Measurements from ENCODE around the gene AVPR2.

AVPR2 gene

DNA sequence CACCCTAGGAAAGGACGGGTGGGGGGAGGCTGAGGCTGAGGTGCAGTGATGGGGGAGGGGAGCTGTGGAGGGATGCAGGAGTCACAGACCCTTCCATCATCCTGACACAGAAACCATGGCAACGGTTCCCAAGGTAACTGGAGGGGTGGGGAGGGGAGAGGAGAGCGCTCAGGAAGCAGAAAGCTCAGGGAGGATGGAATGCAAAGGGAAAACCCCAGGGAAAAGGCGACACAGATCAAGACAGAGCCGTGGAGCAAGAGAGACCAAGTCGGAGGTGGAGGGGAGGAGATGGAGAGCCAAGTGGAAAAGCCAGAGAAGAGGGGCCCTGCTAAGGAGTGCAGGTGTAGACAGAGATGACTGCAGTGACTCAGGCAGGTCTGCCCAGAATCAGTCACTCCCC, 33.0 kb upstream of the AVPR2 start:
- DNase-seq, result no peak

- DNase-seq, result no peak
Measured at GRCh38 chrX:153871946-153872878, 32.3 kb upstream of the AVPR2 start.

DNA sequence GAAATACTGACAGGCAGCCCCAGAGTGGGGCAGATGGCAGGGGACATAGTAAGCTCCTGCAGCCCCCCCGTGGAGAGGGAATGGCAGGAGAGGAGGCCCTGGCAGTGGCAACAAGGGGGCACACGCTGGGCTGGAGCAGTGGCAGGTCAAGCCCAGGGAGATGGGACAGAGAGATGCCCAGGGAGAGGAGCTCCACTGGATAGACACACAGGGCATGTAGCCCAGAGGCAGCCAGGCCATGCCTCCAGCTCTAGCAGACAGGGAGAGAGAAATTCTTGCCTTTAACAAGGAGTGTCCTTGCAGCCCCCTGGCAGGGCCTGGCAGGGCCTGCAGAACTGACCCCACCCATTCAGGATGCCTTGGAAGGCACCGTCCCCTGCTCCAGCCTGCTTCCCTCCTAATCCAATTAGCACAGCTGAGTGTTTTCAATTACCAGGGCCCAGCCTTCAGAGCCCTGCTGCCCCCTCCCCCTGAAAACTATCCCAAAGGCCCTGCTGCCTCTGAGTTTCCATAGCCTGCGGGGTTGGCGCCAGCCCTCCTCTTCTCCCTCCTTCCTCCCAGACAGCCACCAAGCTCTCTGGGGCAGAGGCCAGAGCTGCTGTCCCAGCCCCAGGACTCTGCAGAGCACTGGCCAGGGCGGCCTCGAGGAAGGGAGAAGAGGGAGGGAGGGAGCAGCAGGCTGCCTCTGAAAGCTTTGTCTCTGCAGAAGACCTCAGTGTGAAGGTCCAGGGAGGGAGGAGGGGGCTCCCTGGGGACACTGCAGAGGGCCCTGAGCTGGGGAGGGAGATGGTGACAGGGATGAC, 31.0 kb upstream of the AVPR2 start:
- no peak for DNase-seq

GRCh38 chrX:153874085-153874365, 30.4 kb upstream of the AVPR2 start:
- no peak for DNase-seq

GRCh38 chrX:153874366-153875125, 29.9 kb upstream of the AVPR2 start:
- no peak for DNase-seq

- DNase-seq, result peak; percentile 33 to 61 (median 43)
Measured at GRCh38 chrX:153875391-153876111, 28.9 kb upstream of the AVPR2 start.

DNA sequence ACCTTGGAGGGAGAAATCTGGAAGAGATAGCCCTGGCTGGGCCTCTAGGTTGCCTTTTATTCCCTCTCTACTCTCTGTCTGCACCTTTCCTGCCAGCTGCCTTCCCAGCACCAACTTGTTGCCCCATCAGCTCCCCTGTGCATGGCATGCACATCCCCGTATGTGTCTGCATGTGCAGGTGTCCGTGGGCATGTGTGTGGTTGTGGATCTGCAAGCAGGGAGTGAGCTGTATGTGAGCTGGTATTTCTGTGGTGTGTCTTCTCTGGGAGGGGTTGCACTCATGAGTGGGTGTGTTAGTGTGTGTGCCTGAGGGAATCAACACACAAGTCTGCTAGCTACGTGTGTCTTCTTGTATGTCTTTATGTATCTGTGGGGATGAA, 28.4 kb upstream of the AVPR2 start:
- no peak for DNase-seq

- no peak for DNase-seq
Measured at GRCh38 chrX:153877571-153878261, 26.8 kb upstream of the AVPR2 start.

GRCh38 chrX:153878345-153878744, 26.1 kb upstream of the AVPR2 start:
- no peak for DNase-seq

DNA sequence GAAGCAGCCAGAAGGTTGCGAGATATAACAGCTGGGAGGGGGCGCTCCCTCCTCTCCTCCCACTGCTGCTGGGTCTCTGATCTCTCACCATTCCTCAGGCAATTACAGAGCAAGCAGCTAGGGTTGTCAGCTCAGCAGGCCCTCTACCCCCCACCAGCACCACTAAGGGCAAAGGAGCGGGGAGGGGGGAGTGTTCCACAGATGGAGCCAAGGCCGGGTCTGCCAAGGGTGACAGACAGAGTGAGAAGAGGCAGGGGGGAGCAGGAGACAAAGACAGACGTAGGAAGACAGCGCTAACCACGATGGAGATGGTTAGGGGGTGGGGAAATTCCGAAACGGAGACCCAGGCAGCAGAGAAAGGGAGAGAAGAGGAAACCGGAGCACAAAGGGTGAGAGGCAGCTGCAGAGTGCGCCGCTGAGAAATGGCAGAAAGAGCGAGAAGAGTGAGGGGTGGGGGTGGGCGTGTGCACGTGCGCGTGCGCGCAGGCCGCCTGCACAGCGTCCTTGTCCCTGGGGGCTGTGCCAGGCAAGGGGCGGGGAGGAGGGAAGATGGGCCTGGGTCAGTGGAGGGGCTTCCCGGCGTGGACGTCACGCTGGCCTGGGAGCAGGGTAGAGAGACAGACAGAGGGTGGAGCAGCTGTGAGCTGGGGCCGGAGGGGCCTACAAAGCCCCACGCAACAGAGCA, 25.4 kb upstream of the AVPR2 start:
- DNase-seq, result peak in 1 of 5 experiments; percentile 17

GRCh38 chrX:153879741-153880439, 24.6 kb upstream of the AVPR2 start:
- no peak for DNase-seq

DNA sequence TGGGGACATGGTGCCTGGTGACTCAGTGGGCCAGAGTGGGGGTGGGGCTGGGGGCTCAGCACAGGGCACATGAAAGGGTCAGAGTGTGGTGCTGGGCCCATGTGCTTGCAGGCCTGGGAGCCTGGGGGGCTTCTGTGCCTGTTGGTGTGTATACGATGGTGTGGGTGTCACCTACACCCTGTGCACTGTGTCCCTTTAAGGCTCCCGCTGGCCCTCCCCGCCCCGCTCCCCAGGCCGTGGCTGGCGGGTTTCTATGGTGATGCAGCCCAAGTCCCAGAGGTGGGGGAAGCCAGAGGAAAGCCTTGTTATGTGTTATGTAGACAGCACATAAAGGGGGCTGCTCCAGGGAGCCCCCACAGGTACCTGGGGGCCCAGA, 24.0 kb upstream of the AVPR2 start:
- no peak for DNase-seq

DNA sequence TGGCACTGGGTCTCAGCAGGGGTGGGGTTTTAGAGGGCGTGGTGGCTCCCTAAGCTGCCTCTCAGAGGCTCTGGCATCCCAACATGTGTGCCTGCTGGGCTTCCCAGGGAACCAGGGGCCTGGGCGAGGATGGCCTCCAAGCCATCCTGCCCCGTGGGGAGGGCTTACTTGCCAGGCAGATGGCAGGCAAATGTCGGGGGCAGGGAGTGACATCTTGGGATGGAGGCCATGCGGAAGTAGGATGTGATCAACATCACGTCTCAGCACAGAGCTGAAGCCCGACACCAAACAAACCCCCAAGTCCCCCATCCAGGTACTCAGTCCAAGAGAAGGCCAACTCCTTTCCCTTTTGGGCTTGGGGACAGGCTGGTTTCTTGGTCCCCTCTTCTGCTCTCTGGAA, 23.2 kb upstream of the AVPR2 start:
- no peak for DNase-seq

DNA sequence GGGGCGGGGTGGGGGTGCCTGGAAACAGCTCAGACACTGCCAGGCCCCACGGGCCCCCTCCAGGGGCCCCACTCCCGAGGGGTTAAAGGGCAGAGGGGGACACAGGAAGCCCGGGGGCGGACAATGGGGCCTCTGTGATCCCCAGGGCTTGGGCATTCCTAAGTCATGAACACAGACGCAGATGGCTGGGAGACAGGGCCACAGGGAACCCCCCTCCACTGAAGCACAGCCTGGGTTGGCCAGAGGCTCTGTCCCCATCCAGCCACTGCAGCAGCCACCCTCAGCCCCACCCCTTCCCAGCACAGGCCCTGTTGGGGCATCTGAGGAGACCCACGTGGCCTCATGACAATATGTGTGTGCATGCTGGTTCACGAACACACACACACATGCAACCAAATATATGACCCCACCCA, 22.4 kb upstream of the AVPR2 start:
- DNase-seq, result no peak

- no peak for DNase-seq
Measured at GRCh38 chrX:153882557-153882956, 21.9 kb upstream of the AVPR2 start.

DNA sequence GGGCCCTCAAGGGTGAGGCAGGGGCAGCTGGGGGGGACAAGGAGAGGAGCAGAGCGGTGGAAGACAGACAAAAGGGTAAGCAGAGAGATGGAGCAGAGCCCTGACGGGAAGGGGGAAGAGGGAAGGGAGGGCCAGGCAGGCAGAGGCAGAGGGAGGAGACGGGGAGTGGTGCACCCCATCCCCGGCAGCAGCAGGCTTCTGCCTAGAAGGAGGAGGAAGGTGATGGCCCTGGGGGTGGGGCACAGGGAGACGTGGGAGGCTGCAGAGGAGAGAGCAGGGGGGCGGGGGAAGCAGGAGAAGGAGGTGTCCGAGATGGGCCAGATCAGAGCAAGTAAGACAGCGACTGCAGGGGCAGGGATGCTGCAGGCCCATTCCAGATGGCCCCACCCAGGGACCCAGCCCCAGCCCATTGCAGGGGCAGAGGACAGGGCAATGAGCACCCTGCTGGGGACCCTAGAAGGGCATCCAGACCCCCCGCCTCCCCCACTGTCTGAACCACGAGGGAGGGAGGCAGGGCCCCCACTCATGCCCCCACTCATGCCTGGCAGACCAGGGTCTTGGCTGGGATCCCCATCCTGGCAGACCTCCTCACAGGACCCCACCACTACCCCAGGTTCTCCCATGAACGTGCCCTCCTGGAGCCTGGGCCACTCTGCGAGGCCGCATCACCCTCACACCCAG, 21.2 kb upstream of the AVPR2 start:
- DNase-seq, result no peak

- no peak for DNase-seq
Measured at GRCh38 chrX:153884136-153884535, 20.3 kb upstream of the AVPR2 start.

DNA sequence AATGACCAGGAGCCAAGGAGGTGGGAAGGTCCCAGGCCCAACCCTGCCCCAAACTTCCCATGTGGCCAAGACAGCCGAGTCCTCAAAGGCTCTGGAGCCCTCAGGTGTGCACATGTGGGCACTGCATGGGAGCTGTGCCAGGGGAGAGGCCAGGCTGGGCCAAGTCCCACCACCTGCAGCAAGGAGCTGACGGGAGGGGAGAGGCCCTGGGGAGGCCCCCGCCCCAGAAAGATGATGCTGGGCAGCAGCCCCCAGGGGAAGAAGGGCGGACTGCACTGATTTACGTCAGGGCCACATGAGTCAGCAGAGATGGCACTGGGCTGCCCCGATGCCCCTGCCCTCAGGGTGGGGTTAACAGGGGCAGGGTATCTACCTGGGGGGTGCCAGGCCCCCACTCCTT, 19.9 kb upstream of the AVPR2 start:
- DNase-seq, result no peak

- DNase-seq, result no peak
Measured at GRCh38 chrX:153885208-153885787, 19.2 kb upstream of the AVPR2 start.
